OCI-LY1 (cell line): Measurements from ENCODE around the gene RAPH1.

Experiments
- H2AFZ ChIP-seq: fragments of 200-600 bp; sonication (generic), shearing (Covaris generic); 2 replicates; pipeline ENCODE4 v1.6.0; 2014; ENCODE audit warnings: antibody characterized with exemption, mild to moderate bottlenecking, low read length
- H3F3A ChIP-seq: fragments of 200-600 bp; sonication (generic), shearing (Covaris generic); 2 replicates; pipeline ENCODE4 v1.6.0; 2014; ENCODE audit warnings: mild to moderate bottlenecking, antibody characterized with exemption, low read length, moderate library complexity; ENCODE audit not compliant: insufficient read depth
- H3K27ac ChIP-seq: fragments of 200-600 bp; sonication (generic); 2 replicates; pipeline ENCODE4 v1.5.1; 2014; ENCODE audit warnings: low read length, mixed run types, mild to moderate bottlenecking, low read depth; ENCODE audit not compliant: poor library complexity, severe bottlenecking
- H3K27me3 ChIP-seq: fragments of 200-600 bp; sonication (generic); 2 replicates; pipeline ENCODE4 v1.6.0; 2014; ENCODE audit warnings: antibody characterized with exemption, mild to moderate bottlenecking, low read length, moderate library complexity; ENCODE audit not compliant: insufficient read depth
- H3K36me3 ChIP-seq: fragments of 200-600 bp; sonication (generic); 2 replicates; pipeline ENCODE4 v1.6.1; 2014; ENCODE audit warnings: mild to moderate bottlenecking, antibody characterized with exemption, low read length, moderate library complexity, mixed read lengths; ENCODE audit not compliant: insufficient read depth
- H3K4me1 ChIP-seq: fragments of 200-600 bp; sonication (generic); 2 replicates; pipeline ENCODE4 v1.5.1; 2014; ENCODE audit warnings: mild to moderate bottlenecking, low read length, moderate library complexity; ENCODE audit not compliant: insufficient read depth, severe bottlenecking
- H3K4me2 ChIP-seq: fragments of 200-600 bp; sonication (generic), shearing (Covaris generic); 2 replicates; pipeline ENCODE4 v1.6.1; 2014; ENCODE audit warnings: low read length
- H3K4me3 ChIP-seq: fragments of 200-600 bp; sonication (generic); 2 replicates; pipeline ENCODE4 v1.5.1; 2014; ENCODE audit warnings: low read length, low read depth, mild to moderate bottlenecking, mixed read lengths; ENCODE audit not compliant: poor library complexity, severe bottlenecking
- H3K79me2 ChIP-seq: fragments of 200-600 bp; shearing (Covaris generic); 2 replicates; pipeline ENCODE4 v1.6.1; 2016; ENCODE audit warnings: mixed run types, low read length, mixed read lengths; ENCODE audit not compliant: insufficient read depth
- H3K9ac ChIP-seq: fragments of 200-600 bp; sonication (generic), shearing (Covaris generic); 2 replicates; pipeline ENCODE4 v1.6.1; 2014; ENCODE audit warnings: mild to moderate bottlenecking, low read length, mixed read lengths
- H3K9me2 ChIP-seq: fragments of 200-600 bp; sonication (generic), shearing (Covaris generic); 2 replicates; pipeline ENCODE4 v1.6.1; 2014; ENCODE audit warnings: low read depth, mild to moderate bottlenecking, low read length, mixed read lengths
- H3K9me3 ChIP-seq: fragments of 200-600 bp; shearing (Covaris generic); 2 replicates; pipeline ENCODE4 v1.6.1; 2014; ENCODE audit warnings: low read length, mixed read lengths
- H4K20me1 ChIP-seq: fragments of 200-600 bp; sonication (generic), shearing (Covaris generic); 2 replicates; pipeline ENCODE4 v1.6.0; 2016; ENCODE audit warnings: mild to moderate bottlenecking, low read length; ENCODE audit not compliant: insufficient read depth
- EZH2 ChIP-seq: fragments of 200-600 bp; sonication (generic), shearing (Covaris generic); IDR thresholded peaks from 2 replicates; pipeline ENCODE4 v1.8.0; 2017; ENCODE audit warnings: borderline replicate concordance, mixed run types, mild to moderate bottlenecking, antibody characterized with exemption, low read length, moderate library complexity, mixed read lengths
- TF ChIP-seq, protein P1 (sequence below): fragments of 200-600 bp; sonication (generic), shearing (Covaris generic); IDR thresholded peaks from 2 replicates; pipeline ENCODE4 v1.5.1; 2017; ENCODE audit warnings: mild to moderate bottlenecking, antibody characterized with exemption, low read length, moderate library complexity, mixed read lengths

The RAPH1 gene

DNA sequence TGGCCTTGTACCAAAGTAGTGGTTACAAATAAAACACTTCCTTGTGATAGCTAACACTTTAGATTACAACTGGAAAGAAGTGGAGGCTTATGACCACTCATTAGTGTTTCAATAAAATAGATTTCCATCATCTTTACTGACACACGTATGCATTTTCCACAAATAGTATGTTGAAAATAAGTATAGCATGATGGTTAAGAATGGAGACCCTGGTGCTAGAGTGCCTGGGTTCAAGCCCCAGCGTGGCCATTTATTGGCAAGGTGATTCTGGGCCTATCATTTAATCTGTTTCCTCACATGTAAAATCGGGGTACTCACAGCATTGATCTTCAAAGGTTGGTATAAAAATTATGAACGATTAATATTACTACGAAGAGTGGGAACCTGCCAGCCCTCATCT, 54.5 kb downstream of the RAPH1 start:
- H3K4me1 ChIP-seq, result no peaks in the 10 kb centered on the region
- H3K9ac ChIP-seq, result no peak overlapping the region
- H2AFZ ChIP-seq, result no peak overlapping the region
- no peaks in the 10 kb centered on the region for H3K36me3 ChIP-seq
- H3K9me2 ChIP-seq, result no peaks in the 10 kb centered on the region
- no peaks in the 10 kb centered on the region for H3K27me3 ChIP-seq
- H3K9me3 ChIP-seq, result no peaks in the 10 kb centered on the region
- TF ChIP-seq EZH2, result no peak
- TF ChIP-seq, protein P1, sequence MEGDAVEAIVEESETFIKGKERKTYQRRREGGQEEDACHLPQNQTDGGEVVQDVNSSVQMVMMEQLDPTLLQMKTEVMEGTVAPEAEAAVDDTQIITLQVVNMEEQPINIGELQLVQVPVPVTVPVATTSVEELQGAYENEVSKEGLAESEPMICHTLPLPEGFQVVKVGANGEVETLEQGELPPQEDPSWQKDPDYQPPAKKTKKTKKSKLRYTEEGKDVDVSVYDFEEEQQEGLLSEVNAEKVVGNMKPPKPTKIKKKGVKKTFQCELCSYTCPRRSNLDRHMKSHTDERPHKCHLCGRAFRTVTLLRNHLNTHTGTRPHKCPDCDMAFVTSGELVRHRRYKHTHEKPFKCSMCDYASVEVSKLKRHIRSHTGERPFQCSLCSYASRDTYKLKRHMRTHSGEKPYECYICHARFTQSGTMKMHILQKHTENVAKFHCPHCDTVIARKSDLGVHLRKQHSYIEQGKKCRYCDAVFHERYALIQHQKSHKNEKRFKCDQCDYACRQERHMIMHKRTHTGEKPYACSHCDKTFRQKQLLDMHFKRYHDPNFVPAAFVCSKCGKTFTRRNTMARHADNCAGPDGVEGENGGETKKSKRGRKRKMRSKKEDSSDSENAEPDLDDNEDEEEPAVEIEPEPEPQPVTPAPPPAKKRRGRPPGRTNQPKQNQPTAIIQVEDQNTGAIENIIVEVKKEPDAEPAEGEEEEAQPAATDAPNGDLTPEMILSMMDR, result no peak
- no peak overlapping the region for H3K4me2 ChIP-seq
- H3K27ac ChIP-seq, result no peak overlapping the region
- H3F3A ChIP-seq, result no peaks in the 10 kb centered on the region
- no peaks in the 10 kb centered on the region for H3K79me2 ChIP-seq
- no peaks in the 10 kb centered on the region for H4K20me1 ChIP-seq
- no peak overlapping the region for H3K4me3 ChIP-seq

DNA sequence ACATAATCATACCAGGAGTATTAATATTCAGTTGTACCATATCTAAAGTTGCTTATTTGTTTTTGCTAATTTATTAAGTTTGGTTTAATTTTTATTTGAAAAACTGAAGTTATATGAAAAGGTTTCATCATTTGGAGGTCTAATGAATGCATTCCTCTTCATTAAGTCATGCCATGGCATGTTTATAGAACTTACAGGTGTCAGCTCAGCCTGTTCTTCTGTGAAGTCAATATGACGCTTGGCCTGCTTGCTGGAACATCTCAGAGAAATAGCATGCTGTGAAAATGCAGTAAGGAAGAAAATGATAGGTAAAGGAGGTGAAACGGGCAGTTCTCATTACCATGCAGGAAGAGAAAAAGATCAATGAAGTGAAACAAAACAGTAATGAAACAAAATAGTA, 58.2 kb downstream of the RAPH1 start:
- H3K79me2 ChIP-seq, result no peaks in the 10 kb centered on the region
- H3K4me2 ChIP-seq, result no peak overlapping the region
- H4K20me1 ChIP-seq, result no peaks in the 10 kb centered on the region
- no peak overlapping the region for H2AFZ ChIP-seq
- no peaks in the 10 kb centered on the region for H3F3A ChIP-seq
- TF ChIP-seq EZH2, result no peak
- TF ChIP-seq, protein P1, result no peak
- no peaks in the 10 kb centered on the region for H3K9me3 ChIP-seq
- H3K4me1 ChIP-seq, result no peaks in the 10 kb centered on the region
- H3K36me3 ChIP-seq, result no peaks in the 10 kb centered on the region
- H3K27me3 ChIP-seq, result no peaks in the 10 kb centered on the region
- H3K9me2 ChIP-seq, result no peaks in the 10 kb centered on the region
- H3K9ac ChIP-seq, result no peak overlapping the region
- no peak overlapping the region for H3K4me3 ChIP-seq
- H3K27ac ChIP-seq, result no peak overlapping the region

DNA sequence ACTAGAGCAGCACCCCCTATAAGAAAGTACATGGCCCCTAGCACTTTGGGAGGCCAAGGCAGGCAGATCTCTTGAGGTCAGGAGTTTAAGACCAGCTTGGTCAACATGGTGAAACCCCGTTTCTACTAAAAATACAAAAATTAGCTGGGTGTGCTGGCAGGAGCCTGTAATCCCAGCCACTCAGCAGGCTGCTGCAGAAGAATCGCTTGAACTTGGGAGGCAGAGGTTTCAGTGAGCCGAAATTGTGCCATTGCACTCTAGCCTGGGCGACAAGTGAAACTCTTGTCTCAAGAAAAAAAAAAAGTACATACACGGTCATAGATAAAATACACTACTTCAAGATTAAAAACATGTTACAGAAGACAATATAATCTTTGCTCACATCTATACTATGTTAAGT, 63.8 kb downstream of the RAPH1 start:
- H3K4me3 ChIP-seq, result no peak overlapping the region
- H3F3A ChIP-seq, result no peaks in the 10 kb centered on the region
- no peaks in the 10 kb centered on the region for H3K9me2 ChIP-seq
- no peak overlapping the region for H3K4me2 ChIP-seq
- TF ChIP-seq, protein P1, result no peak
- TF ChIP-seq EZH2, result no peak
- H3K79me2 ChIP-seq, result no peaks in the 10 kb centered on the region
- no peaks in the 10 kb centered on the region for H3K27me3 ChIP-seq
- no peaks in the 10 kb centered on the region for H3K9me3 ChIP-seq
- no peak overlapping the region for H2AFZ ChIP-seq
- H3K27ac ChIP-seq, result no peak overlapping the region
- H4K20me1 ChIP-seq, result no peaks in the 10 kb centered on the region
- no peaks in the 10 kb centered on the region for H3K36me3 ChIP-seq
- H3K9ac ChIP-seq, result no peak overlapping the region
- H3K4me1 ChIP-seq, result no peaks in the 10 kb centered on the region
